SK-N-SH (cell line): ENCODE measurements around the gene CRB2. TPM values are rescaled to one million over a fixed set of nuclear protein-coding genes. Genes with fewer than 3 reads are reported as not detected.

Experiments
- CTCF ChIA-PET: fragments of 300-600, 350-600 bp; formaldehyde crosslinking; extraction: SDS; loops from one replicate; lab custom pipeline; 2021; lab: Yijun Ruan, JAX
- POLR2A ChIA-PET: fragments of 350-600 bp; sonication (Branson Sonifier 250); formaldehyde crosslinking; extraction: SDS; loops from one replicate; lab custom pipeline; 2020; ENCODE audit warnings: antibody characterized with exemption, inconsistent platforms; lab: Yijun Ruan, JAX
- DNase-seq: peaks from one replicate; pipeline ENCODE4 v3.0.0; 2012
- H2AFZ ChIP-seq: fragments of 200-600 bp; sonication (generic); 2 replicates; pipeline ENCODE4 v1.8.1; 2016; ENCODE audit warnings: antibody characterized with exemption, mild to moderate bottlenecking, low read depth
- H3F3A ChIP-seq: fragments of 200-600 bp; sonication (generic); replicated peaks from 2 replicates; pipeline ENCODE3; 2016; ENCODE audit warnings: antibody characterized with exemption, mild to moderate bottlenecking; ENCODE audit not compliant: insufficient read depth
- H3K27ac ChIP-seq, 2 experiments: fragments of 200-500 bp in 1 of 2; fragments of 200-600 bp in 1 of 2; sonication (Bioruptor generic) in 1 of 2; sonication (generic), shearing (Covaris generic) in 1 of 2; 2 replicates each; pipeline versions ENCODE4 v1.5.1 to v1.6.1; 2014 to 2016; ENCODE audit warnings: low read depth in 2 of 2, inconsistent platforms in 1 of 2, low read length in 1 of 2, mild to moderate bottlenecking in 1 of 2, mixed read lengths in 1 of 2
- H3K27me3 ChIP-seq: fragments of 200-600 bp; sonication (generic), shearing (Covaris generic); 2 replicates; pipeline ENCODE4 v1.6.1; 2016; ENCODE audit warnings: mixed run types; ENCODE audit not compliant: insufficient read depth
- H3K36me3 ChIP-seq, 2 experiments: fragments of 200-500 bp in 1 of 2; fragments of 200-600 bp in 1 of 2; sonication (Bioruptor generic) in 1 of 2; sonication (generic) in 1 of 2; replicated peaks in 1 of 2; 2 replicates each; pipeline versions ENCODE3 to v1.5.1; 2014 to 2016; ENCODE audit warnings: low read length in 1 of 2, mild to moderate bottlenecking in 1 of 2; ENCODE audit not compliant: insufficient read depth in 2 of 2, control insufficient read depth in 1 of 2
- H3K4me1 ChIP-seq, 2 experiments: fragments of 200-500 bp in 1 of 2; fragments of 200-600 bp in 1 of 2; sonication (Bioruptor generic) in 1 of 2; sonication (generic), shearing (Covaris generic) in 1 of 2; 2 replicates each; pipeline versions ENCODE4 v1.5.1 to v1.6.1; 2014 to 2016; ENCODE audit warnings: low read depth in 1 of 2, low read length in 1 of 2, mixed run types in 1 of 2; ENCODE audit not compliant: insufficient read depth in 2 of 2, control insufficient read depth in 1 of 2
- H3K4me2 ChIP-seq: fragments of 200-600 bp; sonication (generic), shearing (Covaris generic); 2 replicates; pipeline ENCODE4 v1.6.1; 2017; ENCODE audit warnings: mixed run types
- H3K4me3 ChIP-seq, 2 experiments: fragments of 200-500 bp in 1 of 2; fragments of 200-600 bp in 1 of 2; sonication (Bioruptor generic) in 1 of 2; sonication (generic), shearing (Covaris generic) in 1 of 2; 2 replicates each; pipeline versions ENCODE4 v1.5.1 to v1.8.1; 2014 to 2016; ENCODE audit warnings: low read depth in 2 of 2, inconsistent platforms in 1 of 2, low read length in 1 of 2, mild to moderate bottlenecking in 1 of 2, mixed read lengths in 1 of 2, moderate library complexity in 1 of 2
- H3K79me2 ChIP-seq: fragments of 200-600 bp; sonication (generic); 2 replicates; pipeline ENCODE4 v1.8.1; 2017; ENCODE audit warnings: mild to moderate bottlenecking; ENCODE audit not compliant: insufficient read depth
- H3K9ac ChIP-seq: fragments of 200-600 bp; sonication (generic); 2 replicates; pipeline ENCODE4 v1.6.1; 2017; ENCODE audit warnings: mixed run types
- H3K9me2 ChIP-seq: fragments of 200-600 bp; sonication (generic); 2 replicates; pipeline ENCODE4 v1.6.1; 2017; ENCODE audit warnings: mixed run types
- H3K9me3 ChIP-seq: fragments of 200-600 bp; sonication (generic); 2 replicates; pipeline ENCODE4 v1.6.1; 2017; ENCODE audit warnings: mixed run types, mild to moderate bottlenecking, moderate library complexity
- H4K20me1 ChIP-seq: fragments of 200-600 bp; sonication (generic); 2 replicates; pipeline ENCODE4 v1.6.1; 2017; ENCODE audit warnings: mild to moderate bottlenecking, mixed run types; ENCODE audit not compliant: insufficient read depth
- CHD2 ChIP-seq: fragments of 150-350 bp; IDR thresholded peaks from 2 replicates; pipeline ENCODE4 v1.6.1; 2018; ENCODE audit warnings: low read length; ENCODE audit not compliant: partially characterized antibody
- CTCF ChIP-seq: fragments of 200-600 bp; sonication (generic); IDR thresholded peaks from 2 replicates; pipeline ENCODE4 v1.6.1; 2017; ENCODE audit warnings: antibody characterized with exemption, mild to moderate bottlenecking, moderate library complexity
- ELF1 ChIP-seq: IDR thresholded peaks from 2 replicates; pipeline ENCODE4 v1.4.0; 2012
- FOXJ3 ChIP-seq: sonication (generic); formaldehyde crosslinking; IDR thresholded peaks from 2 replicates; pipeline ENCODE4 v1.5.1; 2020; ENCODE audit warnings: mild to moderate bottlenecking, missing genetic modification reagents
- FOXM1 ChIP-seq: IDR thresholded peaks from 2 replicates; pipeline ENCODE4 v1.4.0; 2012; ENCODE audit warnings: low read depth, mild to moderate bottlenecking
- GATA2 ChIP-seq: sonication (generic); formaldehyde crosslinking; IDR thresholded peaks from 2 replicates; pipeline ENCODE4 v1.5.0; 2020; ENCODE audit warnings: mild to moderate bottlenecking, missing genetic modification reagents
- JUND ChIP-seq: IDR thresholded peaks from 2 replicates; pipeline ENCODE4 v1.4.0; 2012
- MEF2A ChIP-seq: IDR thresholded peaks from 2 replicates; pipeline ENCODE4 v1.4.0; 2012; ENCODE audit warnings: low read depth, borderline replicate concordance
- NRF1 ChIP-seq: IDR thresholded peaks from 2 replicates; pipeline ENCODE4 v1.6.1; 2012; ENCODE audit warnings: low read depth, mild to moderate bottlenecking, low read length
- PBX3 ChIP-seq: IDR thresholded peaks from 2 replicates; pipeline ENCODE4; 2012
- POLR2AphosphoS5 ChIP-seq: IDR thresholded peaks from 2 replicates; pipeline ENCODE4 v1.6.1; 2012; ENCODE audit warnings: low read depth, low read length
- RXRA ChIP-seq: IDR thresholded peaks from 2 replicates; pipeline ENCODE4 v1.4.0; 2012; ENCODE audit warnings: low read depth, mild to moderate bottlenecking, borderline replicate concordance
- SIN3A ChIP-seq: IDR thresholded peaks from 2 replicates; pipeline ENCODE4 v1.6.1; 2012; ENCODE audit warnings: low read depth, mild to moderate bottlenecking, low read length, moderate library complexity, borderline replicate concordance
- SMC3 ChIP-seq: IDR thresholded peaks from 2 replicates; pipeline ENCODE4 v1.6.1; 2012; ENCODE audit warnings: low read depth, low read length, improper control_type of control experiment
- TEAD4 ChIP-seq: IDR thresholded peaks from 2 replicates; pipeline ENCODE4 v1.4.0; 2012; ENCODE audit warnings: mild to moderate bottlenecking, borderline replicate concordance; ENCODE audit not compliant: insufficient read depth
- YY1 ChIP-seq: IDR thresholded peaks from 2 replicates; pipeline ENCODE4 v1.4.0; 2012; ENCODE audit warnings: low read depth, mild to moderate bottlenecking
- WGBS: methylation state at CpG from one replicate; pipeline ENCODE4 v1.1.6; 2017; ENCODE audit warnings: low lambda C conversion rate; 5-methylcytosine and 5-hydroxymethylcytosine counted together
- polyA plus RNA-seq, 3 experiments: library from polyadenylated mRNA; depleted of rRNA; stranded (reverse); fragments of >200 nt; gene quantifications; 2 replicates each; pipeline ENCODE4 v1.2.3, GENCODE V29; 2012
- TF ChIP-seq, protein P1 (sequence below): IDR thresholded peaks from 2 replicates; pipeline ENCODE4 v1.4.0; 2012; ENCODE audit warnings: low read depth, borderline replicate concordance
- TF ChIP-seq, protein P2 (sequence below): fragments of 150-350 bp; IDR thresholded peaks from 2 replicates; pipeline ENCODE4 v1.6.1; 2017; ENCODE audit warnings: antibody characterized with exemption, low read length, low read depth, borderline replicate concordance

Gene CRB2
- polyA plus RNA-seq, 1 of the 3 experiments (the other 2 are of a cell fraction) = not detected

GRCh38 chr9:123416176-123416575 is 60.2 kb downstream of the CRB2 start:
- WGBS = 92% methylated on average over 8 of the region's 8 CpGs
- DNase-seq = no peak

DNA sequence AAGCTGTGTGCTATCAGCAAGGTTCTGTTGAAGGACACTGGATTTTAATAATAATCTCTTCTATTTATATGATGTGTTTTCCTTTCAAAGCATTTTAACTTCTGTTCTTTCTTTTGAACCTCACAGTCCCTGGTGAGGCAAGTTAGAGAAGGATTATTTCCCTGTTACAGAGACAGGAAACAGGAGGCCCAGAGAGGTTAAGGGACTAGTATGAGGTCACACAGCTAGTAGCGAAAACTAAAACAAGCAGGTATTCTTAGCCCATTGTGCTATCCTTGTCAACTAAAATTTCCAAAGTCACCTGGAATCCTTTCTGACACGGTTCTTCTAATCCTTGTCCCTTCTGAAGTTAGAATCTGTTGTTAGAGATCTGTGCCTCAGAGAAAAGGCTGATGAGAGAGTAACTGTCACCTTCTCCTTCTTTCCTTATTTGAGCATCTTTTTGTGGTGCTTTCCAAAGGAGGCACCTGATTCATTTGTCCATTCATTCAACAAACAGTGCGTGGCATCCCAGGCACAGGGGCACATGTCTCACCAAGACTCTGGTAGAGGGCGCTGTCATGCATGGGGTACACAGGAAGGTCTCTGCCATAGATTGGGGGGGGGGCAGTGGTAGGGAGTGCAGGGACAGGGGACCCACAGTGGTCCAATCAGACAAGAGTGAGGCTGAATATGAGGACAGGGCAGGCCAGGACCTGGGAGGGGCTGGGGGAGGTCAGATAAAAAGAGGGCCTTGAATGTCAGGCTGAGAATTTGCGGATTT is 61.5 kb downstream of the CRB2 start:
- Histone ChIP-seq H2AFZ (no peak overlapping the region), H3K9me3 (no peaks in the 10 kb centered on the region), H3K27me3 (no peaks in the 10 kb centered on the region), H3K4me2 (no peak overlapping the region), H3K4me3 (no peak overlapping the region), H4K20me1 (no peaks in the 10 kb centered on the region), H3K27ac (no peak overlapping the region), H3K9ac (no peak overlapping the region), H3K79me2 (no peaks in the 10 kb centered on the region), H3K4me1 (no peaks in the 10 kb centered on the region), H3K36me3 (peaks cover 0 to 12% of the 10 kb centered on the region in 2 experiments), H3F3A (no peaks in the 10 kb centered on the region), H3K9me2 (no peaks in the 10 kb centered on the region)
- POLR2A ChIA-PET = no interaction called here
- DNase-seq = no peak
- CTCF ChIA-PET = interaction anchor here (2.0 kb wide), 1 partner anchor 15 kb away, joined by 8 read pairs; no protein-coding TSS in a partner anchor
- 94% methylated on average over 5 of the region's 5 CpGs for WGBS
- TF ChIP-seq JUND (no peak), CHD2 (no peak), ELF1 (no peak), TEAD4 (no peak), MEF2A (no peak), FOXJ3 (no peak), SIN3A (no peak), FOXM1 (no peak), POLR2AphosphoS5 (no peak), CTCF (no peak), RXRA (no peak), NRF1 (no peak), GATA2 (CRISPR knock-in tag) (no peak)
- TF ChIP-seq, protein P1, sequence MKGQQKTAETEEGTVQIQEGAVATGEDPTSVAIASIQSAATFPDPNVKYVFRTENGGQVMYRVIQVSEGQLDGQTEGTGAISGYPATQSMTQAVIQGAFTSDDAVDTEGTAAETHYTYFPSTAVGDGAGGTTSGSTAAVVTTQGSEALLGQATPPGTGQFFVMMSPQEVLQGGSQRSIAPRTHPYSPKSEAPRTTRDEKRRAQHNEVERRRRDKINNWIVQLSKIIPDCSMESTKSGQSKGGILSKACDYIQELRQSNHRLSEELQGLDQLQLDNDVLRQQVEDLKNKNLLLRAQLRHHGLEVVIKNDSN = no peak
- TF ChIP-seq, protein P2, sequence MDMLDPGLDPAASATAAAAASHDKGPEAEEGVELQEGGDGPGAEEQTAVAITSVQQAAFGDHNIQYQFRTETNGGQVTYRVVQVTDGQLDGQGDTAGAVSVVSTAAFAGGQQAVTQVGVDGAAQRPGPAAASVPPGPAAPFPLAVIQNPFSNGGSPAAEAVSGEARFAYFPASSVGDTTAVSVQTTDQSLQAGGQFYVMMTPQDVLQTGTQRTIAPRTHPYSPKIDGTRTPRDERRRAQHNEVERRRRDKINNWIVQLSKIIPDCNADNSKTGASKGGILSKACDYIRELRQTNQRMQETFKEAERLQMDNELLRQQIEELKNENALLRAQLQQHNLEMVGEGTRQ = no peak

More at GRCh38 chr9:123416176-123416575, 60.2 kb downstream of the CRB2 start:
- Histone ChIP-seq H3F3A (no peaks in the 10 kb centered on the region), H4K20me1 (no peaks in the 10 kb centered on the region), H3K9me3 (no peaks in the 10 kb centered on the region), H3K36me3 (peaks cover 0 to 12% of the 10 kb centered on the region in 2 experiments), H3K27ac (no peak overlapping the region), H3K4me3 (no peak overlapping the region), H3K9me2 (no peaks in the 10 kb centered on the region), H3K9ac (no peak overlapping the region), H2AFZ (no peak overlapping the region), H3K4me1 (no peaks in the 10 kb centered on the region), H3K79me2 (no peaks in the 10 kb centered on the region), H3K27me3 (no peaks in the 10 kb centered on the region), H3K4me2 (no peak overlapping the region)
- POLR2A ChIA-PET = no interaction called here
- CTCF ChIA-PET = interaction anchor here (1.1 to 2.0 kb wide), 3 partner anchors 9 to 17 kb away, joined by 3 to 8 read pairs (median 3); no protein-coding TSS in a partner anchor
- no peak for TF ChIP-seq YY1
- TF ChIP-seq JUND = no peak
- no peak for TF ChIP-seq FOXJ3
- TF ChIP-seq SIN3A = no peak
- TF ChIP-seq ELF1 = no peak
- no peak for TF ChIP-seq RXRA
- no peak for TF ChIP-seq SMC3
- no peak for TF ChIP-seq PBX3
